Dedifferentiated amniotic fluid mesenchymal stem cell (primary cell): ENCODE data around the gene TMEM63C.

Experiments used
- DNase-seq: peaks from one replicate; pipeline ENCODE4 v3.0.0-alpha.2; 2016; ENCODE audit errors: extremely low spot score

Gene TMEM63C

DNA sequence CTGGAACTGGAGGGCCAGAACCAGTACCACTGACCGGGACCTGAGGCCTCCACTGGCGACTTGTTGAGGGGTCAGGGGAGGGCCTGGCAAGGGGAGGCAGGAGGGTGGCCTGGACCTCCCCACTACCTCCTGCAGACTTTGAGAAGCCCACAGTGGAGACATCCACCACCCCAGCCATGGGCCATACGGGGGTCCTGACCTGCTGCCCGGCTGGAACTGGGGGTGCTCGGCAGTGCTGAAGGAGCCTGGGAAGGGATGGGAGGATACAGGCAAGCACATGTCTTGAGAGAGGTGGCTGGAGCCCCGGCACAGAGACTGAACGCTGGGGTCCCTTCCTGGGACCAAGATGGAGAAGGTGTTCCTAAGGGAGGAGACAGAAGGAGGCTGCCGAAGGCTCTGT, 75.1 kb downstream of the TMEM63C start:
- no peak for DNase-seq

GRCh38 chr14:77257700-77258099, 76.1 kb downstream of the TMEM63C start:
- DNase-seq = no peak

- no peak for DNase-seq
Measured at GRCh38 chr14:77258566-77258965, 77.0 kb downstream of the TMEM63C start.

GRCh38 chr14:77259025-77259715, 77.6 kb downstream of the TMEM63C start:
- DNase-seq = no peak

GRCh38 chr14:77260199-77260598, 78.6 kb downstream of the TMEM63C start:
- DNase-seq = no peak

DNA sequence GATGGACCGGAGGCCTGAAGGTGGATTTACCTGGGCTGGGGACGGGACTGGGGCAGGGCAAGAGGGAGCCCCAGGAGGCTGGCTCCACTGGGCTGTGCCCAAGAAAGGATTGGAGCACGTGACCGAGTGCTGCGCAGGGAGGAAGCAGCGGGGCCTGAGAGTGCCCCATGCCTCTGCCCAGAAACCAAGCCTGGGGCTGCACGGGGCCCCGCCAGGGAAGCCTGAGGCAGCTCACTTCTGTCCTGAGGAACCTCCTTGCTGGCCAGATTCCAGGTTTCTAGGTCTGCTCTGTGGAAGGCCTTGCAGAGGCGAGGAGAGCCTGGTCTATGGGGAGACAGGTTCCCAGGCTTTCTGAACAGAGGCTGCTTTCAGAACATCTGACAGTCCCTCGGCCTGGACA, 79.0 kb downstream of the TMEM63C start:
- no peak for DNase-seq

DNA sequence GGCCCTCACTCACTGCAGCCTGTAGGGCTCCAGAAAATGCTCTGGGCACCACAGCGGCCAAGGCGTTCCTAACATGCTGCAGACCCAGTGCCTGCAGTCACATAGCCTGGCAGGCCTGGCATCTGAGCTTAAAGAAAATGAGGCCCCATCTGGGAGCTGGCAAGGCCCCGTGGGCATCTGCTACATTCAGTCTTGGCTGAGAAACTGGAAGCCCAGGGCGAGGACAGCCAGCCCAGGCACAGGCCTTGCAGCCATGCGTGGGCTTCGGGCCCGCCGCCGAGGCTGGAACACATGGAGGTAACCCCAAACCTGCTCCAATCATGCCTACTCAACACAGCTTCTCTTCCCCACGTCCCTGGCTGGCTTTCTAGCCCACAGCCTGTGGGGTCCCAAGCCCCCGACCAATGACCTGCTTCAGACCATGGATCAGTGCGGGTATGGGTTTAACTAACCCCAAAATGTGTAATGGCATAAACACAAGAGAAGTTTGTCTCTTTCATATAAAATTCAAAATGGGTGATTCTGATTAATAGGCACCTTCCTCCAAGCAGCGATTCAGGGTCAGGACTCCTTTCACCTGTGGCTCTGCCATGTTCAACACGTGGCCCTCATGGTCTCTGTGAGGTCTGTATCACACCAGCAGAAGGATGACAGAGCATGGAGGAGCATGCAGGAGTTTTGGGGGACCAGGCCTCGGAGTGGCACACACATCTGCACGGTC, 83.0 kb downstream of the TMEM63C start:
- no peak for DNase-seq

DNA sequence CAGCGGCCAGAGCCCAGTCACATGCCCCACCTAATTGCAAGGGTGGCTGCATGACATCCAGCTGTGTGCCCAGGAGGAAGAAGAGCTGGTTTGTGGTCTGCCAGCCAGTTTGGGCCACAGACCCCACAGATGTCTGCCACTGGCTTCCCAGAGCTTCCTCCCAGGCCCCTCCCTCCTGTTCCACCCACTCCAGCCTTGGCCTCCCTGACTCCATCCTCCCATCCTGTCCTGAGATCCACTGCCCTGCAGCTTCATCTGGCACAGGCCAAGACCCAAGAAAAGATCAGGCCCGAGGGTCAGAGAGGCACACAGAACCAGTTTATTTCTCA, 83.6 kb downstream of the TMEM63C start:
- no peak for DNase-seq

GRCh38 chr14:77265561-77266335, 84.2 kb downstream of the TMEM63C start:
- no peak for DNase-seq

DNA sequence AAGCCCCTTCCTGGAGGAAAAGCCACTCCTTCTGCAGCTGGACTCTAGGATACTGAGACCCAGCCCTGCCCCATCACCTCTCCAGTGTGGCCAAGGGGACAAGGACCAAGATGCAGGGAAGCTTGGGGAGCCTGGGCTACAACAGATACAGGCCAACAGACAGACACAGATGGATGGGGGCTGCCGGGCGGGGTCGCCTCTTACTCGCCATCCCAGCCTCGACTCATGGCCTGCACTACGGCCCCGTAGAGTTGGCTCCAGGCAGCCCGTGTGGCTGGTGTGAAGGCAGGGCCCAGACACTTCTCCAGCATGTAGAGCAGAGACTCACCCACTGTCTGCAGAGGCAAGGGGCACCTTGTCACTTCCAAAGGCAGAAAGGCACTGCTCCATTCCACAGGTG, 84.7 kb downstream of the TMEM63C start:
- DNase-seq = no peak

DNA sequence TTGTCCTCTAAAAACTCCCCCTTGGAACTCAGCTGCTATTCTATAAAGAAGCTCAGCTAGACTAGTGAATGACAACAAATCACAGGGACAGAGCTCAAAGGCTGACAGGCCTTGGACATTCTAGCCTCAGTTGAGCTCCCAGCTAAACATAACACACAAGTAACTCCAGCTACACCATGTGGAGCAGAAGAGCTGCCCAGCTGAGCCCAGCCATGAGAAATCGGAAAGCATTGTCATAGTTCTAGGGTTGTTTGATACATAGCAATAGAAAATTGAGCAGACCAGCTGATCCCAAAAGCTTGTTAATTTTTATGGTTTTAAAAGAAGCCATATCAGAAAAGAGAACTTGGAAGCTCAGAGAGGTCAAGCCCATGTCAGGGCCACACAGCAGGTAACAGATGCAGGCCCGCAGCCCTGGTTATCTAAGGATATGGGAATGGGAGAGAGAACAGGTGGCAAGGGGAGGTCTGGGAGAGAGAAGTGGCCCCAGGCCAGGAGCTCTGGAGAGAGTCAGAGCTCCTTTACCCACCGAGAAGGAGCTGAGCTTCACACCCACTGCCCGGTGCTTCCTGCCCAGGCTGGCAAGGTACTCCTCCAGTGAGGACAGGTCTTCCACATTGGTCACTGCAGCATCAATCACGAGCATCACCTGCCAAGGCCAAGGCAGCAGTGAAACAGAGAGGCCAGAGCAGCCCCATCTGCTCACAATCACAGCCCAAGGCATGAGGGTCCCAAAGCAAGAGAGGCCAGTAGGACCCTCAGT, 86.5 kb downstream of the TMEM63C start:
- DNase-seq = no peak

DNA sequence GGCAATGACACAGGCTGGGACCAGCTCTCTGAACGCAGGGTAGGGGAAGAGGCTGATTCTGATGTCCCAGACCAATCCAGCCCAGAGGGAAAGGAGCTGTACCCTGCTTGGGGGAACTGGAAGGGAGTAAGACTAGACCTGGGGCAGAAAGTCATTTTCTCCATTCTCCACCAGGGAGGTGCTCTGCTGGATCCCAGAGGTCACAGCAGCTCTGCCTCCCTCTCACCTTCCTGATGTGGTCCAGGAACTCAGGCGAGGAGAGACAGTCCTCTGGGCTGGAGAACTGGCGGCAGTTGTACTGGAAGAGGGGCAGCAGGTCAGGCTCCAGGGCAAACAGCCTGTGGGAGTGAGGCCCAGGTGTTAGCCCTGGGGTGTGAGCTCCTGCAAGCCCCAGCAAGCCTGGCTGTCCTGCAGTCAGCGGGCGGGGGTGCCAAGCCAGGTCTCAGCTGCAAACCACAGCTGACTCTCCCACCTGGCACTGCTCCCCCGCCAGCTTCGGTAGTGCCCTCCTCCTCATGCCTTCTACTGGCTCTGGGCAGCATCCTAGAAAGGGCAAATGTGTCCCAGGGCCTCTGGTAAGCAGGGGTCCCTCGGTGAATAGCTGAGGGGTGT, 87.5 kb downstream of the TMEM63C start:
- DNase-seq = no peak

DNA sequence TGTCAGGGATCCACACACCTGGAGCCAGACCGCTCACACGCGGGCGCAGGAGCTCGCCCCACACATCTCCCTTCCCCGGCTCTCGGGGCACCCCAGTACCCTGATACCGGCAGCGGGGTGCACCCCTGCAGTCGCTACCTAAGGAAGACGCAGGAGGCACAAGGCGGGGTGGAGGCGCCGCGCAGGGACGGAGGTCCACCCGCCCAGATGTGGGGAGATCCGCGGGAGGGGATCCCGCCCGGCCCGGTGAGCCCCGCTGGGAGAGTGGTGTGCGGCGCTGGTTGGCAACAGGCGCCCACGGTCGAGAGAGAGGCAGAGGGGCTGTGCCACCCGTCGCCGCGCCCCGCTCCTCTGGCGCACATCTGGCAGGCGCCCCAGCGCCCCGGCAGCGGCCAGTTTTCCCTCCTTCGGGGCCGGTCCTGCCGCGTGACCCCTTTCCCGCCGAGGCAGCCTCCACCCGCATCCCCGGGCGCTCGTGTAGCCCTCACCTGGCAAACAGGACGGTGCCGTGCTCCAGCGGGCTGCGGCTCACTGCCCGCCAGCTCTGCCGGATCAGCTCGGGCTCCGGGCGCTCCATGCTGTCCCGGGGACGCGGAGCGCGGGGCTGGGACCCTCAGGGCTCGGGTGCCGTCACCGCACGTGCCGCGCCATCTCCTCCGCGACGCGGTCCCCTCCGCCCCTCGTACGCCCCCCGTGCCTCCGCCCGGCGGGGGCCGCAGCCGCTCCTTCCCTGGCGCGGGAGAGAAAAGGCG, 88.9 kb downstream of the TMEM63C start:
- DNase-seq = no peak

DNA sequence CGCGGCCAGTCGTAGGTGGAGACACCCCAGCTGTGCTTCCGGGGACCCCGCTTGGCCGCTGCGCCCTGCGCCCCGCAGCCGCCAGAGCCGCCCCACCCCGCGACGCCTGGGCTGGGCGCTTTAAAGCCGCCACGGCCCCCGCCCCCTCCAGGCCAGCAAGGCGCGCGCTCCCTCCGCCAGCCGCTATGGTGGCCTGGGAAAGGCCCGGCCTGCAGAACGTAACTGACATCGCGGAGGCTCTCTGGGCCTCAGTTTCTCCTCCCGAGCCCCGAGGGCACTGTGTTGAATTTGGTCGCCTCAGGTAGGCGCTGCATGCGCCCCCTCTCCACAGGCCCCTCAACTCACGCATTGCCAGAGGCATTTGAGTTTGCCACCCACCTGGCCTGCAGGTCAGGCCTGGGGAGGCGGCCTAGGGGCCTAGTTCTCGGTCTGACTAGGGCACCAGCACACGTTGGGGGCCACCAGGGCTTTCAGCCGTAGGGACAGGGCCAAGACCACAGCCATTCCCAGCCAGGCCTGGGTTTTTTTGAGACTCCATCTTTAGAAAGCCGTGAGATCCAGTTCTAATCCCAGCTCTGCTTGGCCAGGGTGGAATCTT, 89.6 kb downstream of the TMEM63C start, which contains the start of gene NGB:
Gene NGB (minus strand): TSS at position 94 of the 598 bp plus-strand sequence. CDS start 269 bp downstream, outside the sequence.
- no peak for DNase-seq

DNA sequence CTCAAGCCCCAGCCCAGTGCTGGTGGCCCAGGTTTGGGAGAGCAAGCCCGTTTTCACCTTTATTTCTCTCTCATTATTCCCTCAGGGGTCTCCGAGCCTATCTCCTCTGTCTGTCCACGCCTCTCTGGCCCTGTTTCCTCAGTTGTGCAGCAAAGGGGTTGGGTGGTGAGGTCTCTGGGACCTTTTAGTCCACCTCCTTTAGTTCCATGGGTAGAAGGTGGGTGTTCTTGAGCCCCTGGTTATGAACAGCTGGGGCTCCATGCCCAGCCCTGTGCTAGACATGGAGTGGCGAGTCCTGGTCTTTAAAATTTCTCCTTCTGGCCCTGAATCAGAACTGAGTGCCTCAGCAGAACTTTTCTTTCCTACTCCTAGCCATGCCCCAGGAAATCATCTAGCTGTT, 90.7 kb downstream of the TMEM63C start:
- DNase-seq = no peak

DNA sequence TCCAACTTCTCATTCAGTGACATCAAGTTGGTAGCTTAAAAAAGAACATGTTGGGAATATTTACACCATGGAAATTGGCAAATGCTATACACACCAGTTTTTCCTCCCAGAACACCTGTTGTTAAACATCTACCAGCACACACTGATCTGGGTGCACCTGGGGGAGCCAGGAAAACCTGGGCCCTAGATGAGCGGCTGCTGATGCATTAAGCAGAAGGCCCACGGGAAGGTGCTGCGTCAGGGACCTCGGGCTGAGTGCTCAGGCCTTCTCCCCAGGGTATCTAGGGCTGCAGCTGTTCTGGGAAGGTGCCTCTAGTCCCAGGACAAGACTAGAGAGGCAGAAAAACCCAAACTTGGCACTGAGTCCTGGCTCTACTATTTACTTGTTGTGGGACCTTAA, 92.2 kb downstream of the TMEM63C start:
- DNase-seq = no peak

GRCh38 chr14:77275041-77275580, 93.5 kb downstream of the TMEM63C start:
- DNase-seq = no peak

- DNase-seq = no peak
Measured at GRCh38 chr14:77275601-77276017, 94.0 kb downstream of the TMEM63C start.

DNA sequence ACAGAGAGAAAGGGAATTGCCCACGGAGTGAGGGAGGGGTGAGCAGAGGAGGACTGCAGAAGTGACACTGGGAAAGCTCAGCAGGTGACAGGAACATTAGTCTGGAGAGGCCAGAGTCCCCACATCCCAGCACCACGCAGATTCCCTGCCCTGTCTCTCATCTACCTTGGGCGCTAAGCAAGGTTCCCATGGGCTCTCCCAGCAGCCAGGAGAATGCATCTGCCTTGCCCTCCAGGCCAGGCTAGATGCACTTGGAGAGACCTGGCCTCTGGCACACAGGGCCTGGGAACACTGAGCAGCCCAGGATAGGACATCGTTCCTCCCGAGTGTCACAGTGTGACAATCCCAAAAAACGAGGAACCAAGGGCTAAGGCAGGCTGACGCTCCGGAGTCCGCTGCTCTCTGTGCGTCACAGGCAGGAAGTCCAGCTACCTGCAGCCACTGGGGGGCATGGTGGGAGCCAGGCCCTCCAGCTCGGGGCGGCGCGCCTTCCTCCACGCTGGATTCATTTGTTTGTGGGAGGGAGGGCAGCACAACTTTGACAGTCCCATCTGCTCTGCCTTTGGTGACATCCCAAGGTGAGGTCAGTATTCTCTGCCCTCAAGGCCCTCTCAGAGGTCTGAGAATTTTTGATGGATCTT, 94.8 kb downstream of the TMEM63C start:
- no peak for DNase-seq

- no peak for DNase-seq
Measured at GRCh38 chr14:77276959-77277358, 95.4 kb downstream of the TMEM63C start.
